GM19025 (cell line): ENCODE results near the gene ZP3.
"Not testable (repeated sequence)": the region's sequence is repeated elsewhere in the genome, so short reads cannot be mapped to it uniquely, and the experiment has no call there.

Experiments
- ATAC-seq: cut with Tn5 transposase; IDR thresholded peaks from one replicate; pipeline ENCODE4 v1.9.1; 2021; ENCODE audit warnings: mild to moderate bottlenecking, low read depth, moderate library complexity; ENCODE audit not compliant: unreplicated experiment

Gene ZP3

DNA sequence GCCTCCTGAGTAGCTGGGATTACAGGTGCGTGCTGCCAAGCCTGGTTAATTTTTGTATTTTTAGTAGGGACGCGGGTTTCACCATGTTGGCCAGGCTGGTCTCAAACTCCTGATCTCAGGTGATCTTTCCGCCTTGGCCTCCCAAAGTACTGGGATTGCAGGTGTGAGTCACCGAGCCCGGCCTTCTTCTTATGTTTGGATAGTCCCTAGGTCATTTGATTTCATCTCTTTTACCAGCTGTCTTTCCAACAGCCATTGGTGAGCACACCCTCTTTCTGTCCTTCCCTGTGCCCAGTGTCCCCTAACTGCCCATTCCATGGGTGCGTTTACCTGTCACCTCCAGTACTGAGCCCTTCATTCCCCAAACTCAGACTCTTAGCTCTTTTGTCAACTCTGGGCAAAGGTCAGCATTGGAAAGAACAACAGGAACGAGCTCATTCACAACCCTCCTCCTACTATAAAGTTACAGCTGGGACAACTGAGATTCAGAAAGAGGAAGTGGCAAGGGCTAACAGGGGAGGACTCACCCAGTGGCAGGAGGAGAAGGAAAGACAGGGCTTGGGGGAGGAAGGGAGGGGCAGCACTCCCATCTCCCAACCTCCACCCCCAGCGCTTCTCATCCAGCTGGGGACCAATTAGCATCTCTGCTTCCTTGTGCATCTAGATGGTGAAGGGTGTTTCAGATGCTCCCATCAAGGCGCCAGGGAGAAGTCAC is 20.8 kb upstream of the ZP3 start:
- ATAC-seq: no peak

DNA sequence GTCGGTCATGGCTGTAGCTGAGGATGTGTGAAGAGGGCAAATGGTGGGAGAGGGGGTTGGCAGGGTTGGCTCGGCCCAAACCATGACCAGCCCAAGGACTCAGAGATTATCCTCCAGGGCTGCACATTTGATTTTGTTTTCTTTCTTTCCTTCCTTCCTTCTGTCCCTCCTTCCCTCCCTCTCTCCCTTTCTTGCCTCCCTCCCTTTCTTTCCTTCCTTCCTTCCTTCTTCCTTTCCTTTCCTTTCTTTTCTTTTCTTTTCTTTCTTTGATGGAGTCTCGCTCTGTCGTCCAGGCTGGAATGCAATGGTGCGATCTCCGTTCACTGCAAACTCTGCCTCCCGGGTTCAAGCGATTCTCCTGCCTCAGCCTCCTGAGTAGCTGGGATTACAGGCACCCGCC is 19.0 kb upstream of the ZP3 start:
- ATAC-seq: no peak

- no peak for ATAC-seq
Observed at GRCh38 chr7:76407718-76408117, 17.0 kb upstream of the ZP3 start.

- ATAC-seq: no peak
Observed at GRCh38 chr7:76408121-76408560, 16.6 kb upstream of the ZP3 start.

DNA sequence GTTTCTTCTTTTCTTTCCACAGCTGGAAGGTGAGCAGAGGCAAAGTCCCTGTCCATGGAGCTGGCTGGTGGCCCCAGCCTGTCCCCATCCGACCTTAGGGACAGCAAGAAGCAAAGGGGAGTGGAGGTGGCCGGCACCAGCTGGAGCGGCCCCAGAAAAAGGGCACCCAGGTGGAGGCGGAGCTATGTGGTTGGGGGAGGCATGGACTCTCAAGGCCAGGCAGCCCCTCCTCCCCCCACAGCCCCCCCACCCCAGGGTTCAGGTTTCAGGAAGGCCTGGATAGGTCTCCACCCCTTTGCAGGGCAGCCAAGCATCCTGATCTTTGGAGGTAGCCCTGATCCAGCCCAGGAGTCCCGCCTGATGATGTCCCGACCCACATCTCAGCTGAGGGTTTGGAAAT is 15.2 kb upstream of the ZP3 start, which contains the start of gene SSC4D:
Gene SSC4D (minus strand): TSS at position 161 of the 400 bp plus-strand sequence. CDS start 5,258 bp downstream, outside the sequence.
- no peak for ATAC-seq

- ATAC-seq: no peak
Observed at GRCh38 chr7:76411626-76412025, 13.1 kb upstream of the ZP3 start.

- ATAC-seq: no peak
Observed at GRCh38 chr7:76412249-76412648, 12.5 kb upstream of the ZP3 start.

- not testable (repeated sequence) for ATAC-seq
Observed at GRCh38 chr7:76417654-76418310, 7.0 kb upstream of the ZP3 start.

DNA sequence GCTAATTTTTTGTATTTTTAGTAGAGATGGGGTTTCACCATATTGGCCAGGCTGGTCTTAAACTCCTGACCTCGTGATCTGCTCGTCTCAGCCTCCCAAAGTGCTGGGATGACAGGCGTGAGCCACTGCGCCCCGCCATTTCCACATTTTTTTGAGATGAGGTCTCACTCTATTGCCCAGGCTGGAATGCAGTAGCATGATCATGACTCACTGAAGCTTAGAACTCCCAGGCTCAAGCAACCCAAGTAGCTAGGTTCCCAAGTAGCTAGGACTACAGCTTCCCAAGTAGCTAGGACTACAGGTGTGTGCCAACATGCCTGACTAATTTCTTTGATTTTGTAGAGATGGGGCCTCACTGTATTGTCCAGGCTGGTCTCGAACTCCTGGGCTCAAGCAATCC is 3.7 kb upstream of the ZP3 start:
- ATAC-seq: not testable (repeated sequence)

GRCh38 chr7:76423666-76424412 is 911 bp upstream of the ZP3 start:
- ATAC-seq: no peak

DNA sequence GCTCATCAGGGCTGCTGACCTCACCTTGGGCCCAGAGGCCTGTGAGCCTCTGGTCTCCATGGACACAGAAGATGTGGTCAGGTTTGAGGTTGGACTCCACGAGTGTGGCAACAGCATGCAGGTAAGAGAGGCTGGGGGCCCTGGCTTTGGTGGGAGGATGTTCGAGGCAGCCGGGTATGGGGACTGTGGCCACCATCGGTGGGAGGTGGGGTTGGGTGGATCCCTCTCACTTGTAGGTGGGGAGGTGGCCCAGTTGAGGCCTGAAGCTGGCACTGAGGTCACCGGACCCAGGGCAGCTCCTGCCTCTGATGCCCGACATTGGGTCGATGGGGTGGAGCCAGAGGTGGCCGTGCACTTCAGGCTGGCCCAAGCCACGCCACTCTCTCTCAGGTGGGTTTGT is 406 bp downstream of the ZP3 start:
- no peak for ATAC-seq

GRCh38 chr7:76425558-76425957 is 808 bp downstream of the ZP3 start:
- ATAC-seq: not testable (repeated sequence)

- no peak for ATAC-seq
Observed at GRCh38 chr7:76426246-76426645, 1.5 kb downstream of the ZP3 start.

- no peak for ATAC-seq
Observed at GRCh38 chr7:76427635-76428034, 2.9 kb downstream of the ZP3 start.

DNA sequence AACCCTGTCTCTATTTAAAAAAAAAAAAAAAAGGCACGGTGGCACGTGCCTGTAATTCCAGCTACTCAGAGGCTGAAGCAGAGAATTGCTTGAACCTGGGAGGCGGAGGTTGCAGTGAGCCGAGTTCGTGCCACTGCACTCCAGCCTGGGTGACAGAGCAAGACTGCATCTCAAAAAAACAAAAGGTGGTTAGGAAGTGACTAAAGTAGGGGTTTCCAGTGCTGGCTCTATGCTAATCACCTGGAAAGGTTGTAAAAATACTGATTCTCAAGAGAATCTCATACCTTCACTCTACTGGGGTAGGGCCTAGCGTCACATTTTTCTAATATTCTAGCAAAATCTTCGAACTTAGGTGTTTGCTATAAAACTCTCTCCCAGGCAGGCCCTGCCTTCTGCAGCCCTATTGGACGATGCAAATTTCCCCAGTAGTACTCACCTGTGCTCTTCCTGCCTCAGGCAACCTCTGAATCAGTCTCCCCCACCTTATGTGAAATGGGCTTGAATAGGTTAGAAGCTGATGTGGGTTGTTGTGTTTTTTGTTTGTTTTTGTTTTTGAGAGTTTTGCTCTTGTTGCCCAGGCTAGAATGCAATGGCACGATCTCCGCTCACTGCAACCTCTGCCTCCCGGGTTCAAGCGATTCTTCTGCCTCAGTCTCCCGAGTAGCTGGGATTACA is 3.5 kb downstream of the ZP3 start:
- no peak for ATAC-seq

- no peak for ATAC-seq
Observed at GRCh38 chr7:76428868-76429805, 4.4 kb downstream of the ZP3 start.

DNA sequence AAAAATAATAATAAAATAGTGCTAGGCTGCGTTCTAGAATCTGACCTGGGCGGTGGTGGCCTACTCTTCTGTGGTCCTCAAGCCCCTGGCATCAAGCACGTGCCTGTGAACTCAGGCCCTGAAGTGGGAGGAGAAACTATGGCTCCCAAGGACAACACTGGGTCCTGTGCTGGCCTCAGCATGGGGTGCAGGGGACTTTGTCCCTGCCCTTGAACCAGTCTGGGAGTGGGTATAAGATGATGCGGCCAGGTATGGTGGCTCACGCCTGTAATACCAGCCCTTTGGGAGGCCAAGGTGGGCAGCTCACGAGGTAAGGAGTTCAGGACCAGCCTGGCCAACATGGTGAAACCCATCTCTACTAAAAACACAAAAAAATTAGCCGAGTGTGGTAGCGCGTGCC is 5.5 kb downstream of the ZP3 start:
- ATAC-seq: no peak

- no peak for ATAC-seq
Observed at GRCh38 chr7:76430836-76431235, 6.1 kb downstream of the ZP3 start.

DNA sequence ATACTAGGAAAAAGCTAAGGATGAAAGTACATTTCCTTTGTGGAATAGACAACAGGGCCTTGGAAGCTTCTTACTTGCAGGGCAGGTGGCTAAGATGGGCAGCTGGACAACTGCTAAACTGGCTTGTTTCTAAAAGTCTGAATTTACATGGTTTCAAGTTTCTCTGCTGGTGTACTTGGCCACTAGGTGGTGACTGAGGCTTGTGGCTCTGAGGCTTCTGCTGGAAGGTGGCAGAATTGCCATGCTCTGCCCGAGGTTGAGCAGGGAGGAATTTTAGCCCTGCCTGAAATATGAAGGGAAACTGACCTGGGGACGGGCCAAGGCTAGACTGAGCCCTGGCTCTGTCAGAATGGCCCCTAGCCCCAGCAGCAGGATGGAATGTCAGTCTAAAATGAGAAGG is 13.1 kb downstream of the ZP3 start:
- peak; percentile 70 for ATAC-seq
